HG03060 (cell line): ENCODE measurements around the gene PPP1R11.
"Not testable (repeated sequence)": the region's sequence is repeated elsewhere in the genome, so short reads cannot be mapped to it uniquely, and the experiment has no call there.

Experiments used
- ATAC-seq: cut with Tn5 transposase; IDR thresholded peaks from one replicate; pipeline ENCODE4 v1.9.1; 2021; ENCODE audit warnings: low read depth, moderate number of reproducible peaks; ENCODE audit not compliant: unreplicated experiment

Gene PPP1R11

GRCh38 chr6:30093951-30094661 is 27.1 kb downstream of the PPP1R11 start:
- no peak for ATAC-seq

- ATAC-seq, result no peak
These were observed 29.8 kb downstream of the PPP1R11 start for GRCh38 chr6:30096829-30097228.

DNA sequence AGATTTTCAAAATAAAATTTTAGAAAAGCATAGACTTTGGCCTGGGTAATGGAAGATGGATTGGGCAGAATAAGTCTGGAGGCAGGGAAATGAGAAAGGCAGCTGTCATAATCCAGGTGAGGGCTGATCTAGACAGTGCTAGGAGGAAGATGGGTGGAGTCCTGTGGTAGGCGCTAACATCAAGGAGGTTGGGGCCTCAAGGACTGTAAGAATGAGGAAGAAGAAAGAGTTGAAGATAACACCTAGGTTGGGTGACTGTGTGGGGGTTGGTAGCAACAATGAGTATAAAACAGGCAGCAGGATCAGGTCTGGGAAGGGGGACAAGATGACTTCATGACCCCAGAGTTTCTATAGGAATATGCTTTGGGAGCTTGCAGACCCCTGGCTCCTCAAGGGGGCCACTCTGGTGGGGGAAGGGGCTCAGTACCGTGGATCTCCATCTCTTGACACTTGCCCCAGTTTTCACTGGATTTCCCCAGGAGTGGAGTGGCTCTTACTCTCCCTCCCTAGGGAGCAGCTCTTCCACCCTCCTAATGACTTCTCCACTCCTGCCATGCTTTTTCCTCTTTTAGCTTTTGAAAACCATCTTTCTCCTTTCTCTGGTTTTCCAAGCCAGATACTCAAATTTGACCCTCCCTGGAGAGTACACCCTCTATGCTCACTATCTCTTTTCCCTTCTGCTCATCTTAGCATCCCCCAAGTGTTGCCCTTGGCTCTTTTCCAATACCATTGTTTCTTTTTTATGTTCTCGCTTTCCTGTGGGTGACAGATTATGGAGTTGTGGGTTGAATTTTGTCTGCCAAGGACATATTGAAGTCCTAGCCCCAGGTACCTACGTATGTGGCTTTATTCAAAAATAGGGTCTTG is 31.1 kb downstream of the PPP1R11 start:
- no peak for ATAC-seq

DNA sequence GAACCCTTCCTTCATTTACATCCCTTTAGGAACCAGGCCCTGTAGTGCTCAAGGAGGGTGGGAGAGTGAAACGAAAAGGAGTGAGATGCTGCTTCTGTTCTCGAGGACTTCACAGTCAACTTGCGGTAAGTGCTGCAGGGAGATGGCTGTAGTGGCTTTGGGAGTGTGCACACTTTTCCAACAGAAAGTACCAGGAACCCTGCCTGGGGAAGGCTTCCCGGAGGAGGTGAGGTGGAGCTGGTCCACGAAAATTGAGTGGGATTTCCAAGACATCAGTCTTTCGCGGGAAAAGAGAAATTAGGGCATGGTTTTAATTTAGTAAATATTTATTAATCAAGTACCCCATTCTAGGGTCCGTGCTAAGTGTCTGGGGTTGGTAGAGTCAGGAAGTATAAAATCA is 33.2 kb downstream of the PPP1R11 start:
- ATAC-seq, result no peak

GRCh38 chr6:30100585-30101443 is 33.8 kb downstream of the PPP1R11 start:
- no peak for ATAC-seq

- ATAC-seq, result no peak
These were observed 34.7 kb downstream of the PPP1R11 start for GRCh38 chr6:30101444-30102413.

DNA sequence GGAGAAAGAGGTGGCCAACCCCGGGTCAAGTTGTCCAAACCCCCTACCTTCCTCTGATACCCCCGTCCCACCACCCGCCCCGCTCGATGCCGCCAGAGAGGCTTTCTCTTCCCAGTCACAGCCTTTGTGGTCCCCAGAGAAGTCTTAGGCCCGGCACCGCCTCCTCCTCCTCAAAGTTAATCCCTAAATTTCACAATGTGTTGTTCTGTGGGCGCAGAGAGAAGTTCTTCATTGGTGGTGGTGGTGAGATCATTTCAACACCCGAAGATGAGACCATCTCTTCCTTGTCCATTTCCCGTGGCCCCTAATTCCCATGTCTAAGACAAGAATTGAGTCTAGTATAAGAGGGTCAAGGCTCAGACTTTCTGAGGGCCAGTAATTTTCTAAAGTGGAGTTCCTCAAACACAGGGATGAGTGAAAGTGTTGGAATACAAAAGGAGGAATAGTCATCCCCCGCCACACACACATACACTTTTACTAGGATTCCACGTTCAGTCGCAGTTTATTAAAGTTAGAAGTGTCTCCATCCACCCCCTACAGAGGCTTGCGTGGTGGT is 35.5 kb downstream of the PPP1R11 start:
- no peak for ATAC-seq

DNA sequence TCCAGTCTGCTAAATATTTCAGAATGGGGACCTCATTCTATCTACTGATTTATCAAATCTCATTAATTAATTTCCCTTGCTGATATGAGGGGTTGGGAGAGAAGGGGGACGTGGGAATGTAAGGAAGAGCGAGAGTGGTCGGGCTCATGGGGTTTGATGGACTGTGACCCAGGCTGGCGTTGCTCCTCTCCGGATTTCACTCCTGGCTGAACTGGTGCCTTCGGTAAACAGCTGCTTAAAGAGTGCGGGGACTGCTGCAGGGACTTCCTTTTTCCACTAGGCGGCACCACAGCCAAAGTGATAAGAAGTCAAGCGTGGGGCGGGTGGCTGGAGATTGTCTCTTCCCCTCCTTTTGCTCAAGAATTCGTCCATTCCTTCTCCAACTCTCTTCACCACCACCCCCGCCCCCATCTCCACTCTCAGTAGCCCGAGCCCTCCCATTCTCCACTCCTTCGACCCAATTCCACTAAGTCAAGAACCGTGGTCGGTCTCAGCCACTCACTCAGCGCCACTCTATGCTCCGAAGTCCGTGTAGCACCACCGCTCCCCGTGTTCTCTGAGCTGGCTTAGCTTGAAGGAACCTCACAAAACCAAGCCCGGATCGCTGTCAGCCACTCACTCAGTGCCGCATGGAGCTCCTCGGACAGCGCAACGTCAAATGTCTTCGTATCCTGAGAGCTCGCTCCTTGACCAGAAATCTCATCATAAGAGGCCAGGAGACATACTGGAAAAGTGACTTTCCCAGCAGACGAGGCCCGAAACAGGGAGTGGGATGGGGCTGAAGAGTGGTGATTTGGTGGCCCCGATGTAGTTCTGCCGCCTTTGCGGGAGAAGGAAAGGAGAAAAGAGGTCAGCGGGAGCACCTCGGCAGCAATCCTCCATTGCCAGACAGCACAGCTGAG is 36.2 kb downstream of the PPP1R11 start:
- ATAC-seq, result no peak

- no peak for ATAC-seq
These were observed 36.8 kb downstream of the PPP1R11 start for GRCh38 chr6:30103872-30104179.

DNA sequence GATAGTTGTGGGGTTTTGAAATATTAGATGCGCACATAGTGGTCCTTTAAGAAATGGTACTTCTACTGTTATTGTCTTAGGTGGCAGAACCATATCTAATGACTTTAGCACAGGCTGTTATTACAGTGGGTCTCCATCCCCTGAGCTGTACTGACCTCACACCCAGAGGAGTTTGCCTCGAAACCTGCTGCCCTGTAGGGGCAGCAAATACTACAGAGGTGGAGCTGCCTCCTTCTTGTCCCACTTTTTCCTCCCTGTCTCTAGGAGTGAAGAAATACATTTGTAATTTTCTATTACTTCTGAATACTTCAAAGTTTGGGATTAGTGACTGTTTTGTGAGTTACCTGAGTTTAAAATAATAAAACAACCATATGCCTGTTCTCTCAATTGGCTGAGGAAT is 37.7 kb downstream of the PPP1R11 start:
- no peak for ATAC-seq

DNA sequence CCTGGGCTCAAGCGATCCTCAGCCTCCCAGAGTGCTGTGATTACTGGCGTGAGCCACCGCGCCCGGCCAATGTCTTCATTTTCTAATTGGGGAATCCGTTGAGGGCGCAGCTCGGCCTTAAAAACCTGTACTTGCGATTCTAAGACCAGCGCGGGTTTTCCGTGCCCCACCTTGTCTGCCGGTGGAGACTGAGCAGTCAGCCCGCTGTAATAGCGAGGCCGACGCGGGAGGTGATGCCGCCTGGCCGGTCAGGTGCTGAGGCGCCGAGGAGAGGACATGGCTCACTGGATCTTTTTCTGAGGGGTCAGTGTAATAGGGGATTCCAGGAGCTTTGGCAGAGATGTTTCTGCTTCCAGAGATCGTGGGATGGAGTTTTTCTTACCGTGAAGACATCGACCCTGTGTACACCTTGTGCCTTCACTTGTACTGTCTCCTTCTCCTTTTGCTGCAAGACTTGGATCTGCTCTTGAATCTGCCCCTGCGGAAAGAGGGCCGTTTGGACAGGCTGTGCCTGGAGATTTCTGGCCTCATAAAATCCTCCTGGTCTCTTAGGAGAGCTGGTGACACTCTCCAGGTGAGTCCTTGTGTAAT is 44.4 kb downstream of the PPP1R11 start:
- no peak for ATAC-seq

DNA sequence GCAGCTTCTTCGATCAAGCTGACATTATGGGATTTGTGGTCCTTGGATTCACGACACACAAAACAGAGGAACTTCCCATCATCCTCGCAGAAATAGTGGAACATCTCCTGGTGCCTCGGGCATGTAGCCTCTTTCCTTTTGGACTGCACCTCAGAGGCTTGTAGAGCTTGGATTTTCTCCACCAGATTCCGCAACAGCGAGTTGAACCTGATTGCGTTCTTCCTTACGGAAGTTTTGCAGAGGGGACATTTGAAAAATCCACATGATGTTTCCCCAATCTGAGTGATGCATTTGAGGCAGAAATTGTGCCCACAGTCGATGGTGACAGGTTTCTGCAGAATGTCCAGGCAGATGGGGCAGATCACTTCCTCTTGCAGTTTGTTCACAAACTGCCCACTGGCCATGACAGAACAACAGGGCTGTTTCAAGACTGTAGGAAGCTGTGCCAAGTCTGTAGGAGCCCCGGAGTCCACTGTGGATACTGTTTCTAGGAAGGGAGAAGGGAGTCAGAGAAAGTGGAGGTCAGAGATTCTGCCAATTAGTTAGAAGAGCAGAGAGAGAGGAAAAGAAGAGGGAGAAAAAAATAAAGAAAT is 45.5 kb downstream of the PPP1R11 start:
- no peak for ATAC-seq

DNA sequence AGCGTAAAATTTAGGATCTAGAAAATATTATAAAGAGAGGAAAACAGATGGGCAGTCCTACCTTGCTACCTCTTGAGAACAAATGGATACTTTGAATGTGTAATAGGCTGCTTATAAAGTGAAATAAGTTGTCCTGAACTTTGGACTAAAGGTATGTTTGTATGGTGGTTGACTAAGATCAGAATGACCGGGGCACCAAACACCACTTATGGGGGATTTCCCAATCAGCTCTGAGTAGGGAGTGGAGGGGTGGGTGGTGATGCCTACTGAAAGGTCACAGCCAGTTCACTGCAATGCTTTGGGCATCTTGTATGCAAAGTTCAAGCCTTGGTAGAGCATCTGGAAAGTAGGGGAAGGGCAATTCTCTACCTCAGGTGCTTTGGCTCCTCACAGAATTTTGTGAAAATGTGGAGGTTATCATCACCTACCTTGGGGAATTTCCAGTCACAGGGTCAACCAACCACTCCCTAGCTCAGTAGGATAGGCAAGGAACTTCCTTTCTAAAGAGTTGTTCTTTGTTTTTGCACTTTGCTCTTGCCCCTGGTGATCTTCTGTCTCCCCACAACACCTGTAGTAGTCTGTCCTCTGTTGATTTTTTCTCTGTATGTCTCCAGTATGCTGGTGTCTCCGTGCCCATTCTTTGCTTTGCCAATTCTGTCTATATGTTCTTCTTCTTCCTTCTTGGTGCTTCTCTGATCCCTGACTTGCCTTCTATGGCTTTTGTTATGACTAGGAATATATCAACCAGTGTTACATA is 46.2 kb downstream of the PPP1R11 start, which contains the start of gene TRIM31:
TSS of gene TRIM31 (minus strand) at position 88 of the 757 bp plus-strand sequence. CDS start 285 bp downstream, outside the sequence.
- ATAC-seq, result no peak

GRCh38 chr6:30113841-30114240 is 46.8 kb downstream of the PPP1R11 start:
- no peak for ATAC-seq

- ATAC-seq, result no peak
These were observed 49.7 kb downstream of the PPP1R11 start for GRCh38 chr6:30116724-30117123.

DNA sequence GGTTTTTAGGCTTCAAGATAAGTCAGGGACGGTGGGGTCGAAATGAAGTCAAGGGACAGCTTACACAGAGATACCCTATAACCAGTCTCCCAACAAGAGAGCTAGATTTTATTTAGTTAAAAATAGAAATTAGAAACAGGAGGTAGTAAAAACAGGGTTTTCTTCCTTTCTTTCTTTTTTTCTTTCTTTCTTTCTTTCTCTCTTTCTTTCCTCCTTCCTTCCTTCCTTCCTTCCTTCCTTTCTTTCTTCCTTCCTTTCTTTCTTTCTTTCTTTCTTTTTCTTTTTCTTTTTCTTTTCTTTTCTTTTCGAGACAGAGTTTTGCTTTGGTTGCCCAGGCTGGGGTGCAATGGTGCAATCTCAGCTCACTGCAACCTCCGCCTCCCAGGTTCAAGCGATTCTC is 51.7 kb downstream of the PPP1R11 start:
- not testable (repeated sequence) for ATAC-seq
